GM12878 (cell line): ENCODE results near the gene SIDT2. TPM values are rescaled to one million over a fixed set of nuclear protein-coding genes. Genes with fewer than 3 reads are reported as not detected.

Source experiments
- ATAC-seq: fragments of 200-7000 bp; cut with Tn5 transposase; 3 replicates; pipeline ENCODE4 v1.9.1; 2020; ENCODE audit warnings: mild to moderate bottlenecking, moderate library complexity
- BruUV-seq: library from RNA; stranded (reverse); fragments of 400-500 nt; replicated peaks from 2 replicates; lab custom pipeline; 2021; lab: Mats Ljungman, UMichigan
- CTCF ChIA-PET: fragments of 300-600 bp; sonication (Branson Sonifier 250); formaldehyde crosslinking; extraction: SDS; loops from one replicate; lab custom pipeline; 2021; ENCODE audit warnings: inconsistent platforms; lab: Yijun Ruan, JAX
- POLR2A ChIA-PET: fragments of 350-600 bp; formaldehyde crosslinking; extraction: SDS; loops from one replicate; lab custom pipeline; 2021; ENCODE audit warnings: inconsistent platforms; lab: Charles Lee
- RAD21 ChIA-PET: fragments of 300-600 bp; sonication (Branson Sonifier 250); formaldehyde crosslinking; loops from one replicate; lab custom pipeline; 2023; ENCODE audit warnings: antibody characterized with exemption; ENCODE audit not compliant: unreplicated experiment; lab: Charles Lee
- SMC1A ChIA-PET: fragments of 300-600 bp; sonication (Branson Sonifier 250); formaldehyde crosslinking; loops from one replicate; lab custom pipeline; 2023; ENCODE audit not compliant: unreplicated experiment, uncharacterized antibody; lab: Charles Lee
- DNase-seq: peaks from one replicate; pipeline ENCODE4 v3.0.0-alpha.2; 2011; ENCODE audit warnings: low read depth, low spot score
- FAIRE-seq: peaks from 3 replicates; lab custom pipeline; 2011; peaks lifted over from hg19 to GRCh38; lab: Jason Lieb, UNC
- H2AFZ ChIP-seq: 2 replicates; pipeline ENCODE4 v1.6.0; 2011; ENCODE audit warnings: low read depth, low read length, control low read depth; ENCODE audit not compliant: control insufficient read depth
- H3K27ac ChIP-seq: 2 replicates; pipeline ENCODE4 v1.5.1; 2011; ENCODE audit warnings: control low read depth; ENCODE audit not compliant: control insufficient read depth, insufficient read depth
- H3K27me3 ChIP-seq, 2 experiments: replicated peaks in 1 of 2; 2 replicates each; pipeline versions ENCODE4 v1.6.0 to v1.6.1; 2011; ENCODE audit warnings: low read length in 1 of 2; ENCODE audit not compliant: control insufficient read depth in 2 of 2, insufficient read depth in 2 of 2
- H3K36me3 ChIP-seq, 2 experiments: 2 replicates each; pipeline ENCODE4 v1.5.1; 2011; ENCODE audit warnings: low read length in 1 of 2; ENCODE audit not compliant: control insufficient read depth in 2 of 2, insufficient read depth in 2 of 2
- H3K4me1 ChIP-seq: 2 replicates; pipeline ENCODE4 v1.6.1; 2011; ENCODE audit warnings: mild to moderate bottlenecking, low read length, moderate library complexity, mixed read lengths; ENCODE audit not compliant: control insufficient read depth, insufficient read depth
- H3K4me2 ChIP-seq: 2 replicates; pipeline ENCODE4 v1.6.0; 2011; ENCODE audit warnings: control low read depth; ENCODE audit not compliant: control insufficient read depth, insufficient read depth
- H3K4me3 ChIP-seq: fragments of 200-600 bp; sonication (generic); 2 replicates; pipeline ENCODE4 v1.5.1; 2016
- H3K79me2 ChIP-seq: 2 replicates; pipeline ENCODE4 v1.6.0; 2011; ENCODE audit warnings: low read length; ENCODE audit not compliant: control insufficient read depth, insufficient read depth
- H3K9ac ChIP-seq: 2 replicates; pipeline ENCODE4 v1.8.0; 2011; ENCODE audit warnings: low read length, control low read depth, mixed read lengths; ENCODE audit not compliant: control insufficient read depth, insufficient read depth
- H3K9me3 ChIP-seq: replicated peaks from 3 replicates; pipeline ENCODE4 v1.5.1; 2011; ENCODE audit warnings: mild to moderate bottlenecking, low read length; ENCODE audit not compliant: control insufficient read depth, insufficient read depth
- H4K20me1 ChIP-seq: 2 replicates; pipeline ENCODE4 v1.6.0; 2011; ENCODE audit not compliant: control insufficient read depth, insufficient read depth
- CHD1 ChIP-seq: IDR thresholded peaks from 2 replicates; pipeline ENCODE4 v1.6.1; 2012; ENCODE audit warnings: low read depth, low read length, improper control_type of control experiment
- NFXL1 ChIP-seq: fragments of 450-650 bp; IDR thresholded peaks from 2 replicates; pipeline ENCODE4 v1.6.1; 2017; ENCODE audit warnings: antibody characterized with exemption, mild to moderate bottlenecking, borderline replicate concordance
- NFYB ChIP-seq: IDR thresholded peaks from 2 replicates; pipeline ENCODE4 v1.6.1; 2011; ENCODE audit warnings: low read depth, mild to moderate bottlenecking, low read length, improper control_type of control experiment, moderate library complexity; ENCODE audit not compliant: insufficient read depth
- NR2C1 ChIP-seq: fragments of 450-650 bp; IDR thresholded peaks from 2 replicates; pipeline ENCODE4 v1.6.1; 2017; ENCODE audit warnings: antibody characterized with exemption, mild to moderate bottlenecking, moderate library complexity
- NRF1 ChIP-seq: conservative IDR thresholded peaks from 2 replicates; pipeline ENCODE4 v1.6.1; 2011; ENCODE audit warnings: mild to moderate bottlenecking, low read depth, low read length, improper control_type of control experiment
- SREBF1 ChIP-seq: IDR thresholded peaks from 2 replicates; pipeline ENCODE4 v1.6.1; 2012; ENCODE audit warnings: mild to moderate bottlenecking, low read length
- ZSCAN29 ChIP-seq: fragments of 450-650 bp; IDR thresholded peaks from 2 replicates; pipeline ENCODE4 v1.6.1; 2017; ENCODE audit warnings: mild to moderate bottlenecking, moderate library complexity
- WGBS: methylation state at CpG from one replicate; pipeline ENCODE4 v1.1.6; 2016; ENCODE audit warnings: low lambda C conversion rate; ENCODE audit not compliant: insufficient replicate concordance, insufficient coverage; ENCODE audit errors: missing lambda C conversion rate; 5-methylcytosine and 5-hydroxymethylcytosine counted together
- in situ Hi-C: fragments of 300-500 bp; cut with MboI; formaldehyde crosslinking; loops from 9 replicates; pipeline ENCODE4 v1.14.3; 2018; ENCODE audit warnings: mixed read lengths
- intact Hi-C: fragments of 100-400 bp; cut with micrococcal nuclease; formaldehyde crosslinking; loops from one replicate; pipeline ENCODE4 v1.14.2; 2022; ENCODE audit not compliant: unreplicated experiment
- polyA plus RNA-seq, 11 experiments: library from polyadenylated mRNA; depleted of rRNA in 4 of 11; unstranded in 6 of 11; stranded (reverse) in 5 of 11; fragments of >200 nt; fragmentation: Nextera tagmentation in 4 of 11; fragmentation: Illumina TruSeq in 1 of 11; extraction: Ambion mirVana in 4 of 11; extraction: Trizol in 1 of 11; gene quantifications; 1 replicate in 1 of 11; 2 replicates in 10 of 11; pipeline versions ENCODE4 v1.2.1 to v1.2.3, GENCODE V29; 2011 to 2016; ENCODE audit warnings: inconsistent platforms in 2 of 11, missing spikeins in 2 of 11, low read depth in 1 of 11
- total RNA-seq, 4 experiments: library from RNA; depleted of rRNA in 3 of 4; stranded (reverse); fragments of >200 nt in 3 of 4; fragmentation: Illumina TruSeq in 1 of 4; extraction: Trizol in 1 of 4; gene quantifications; 2 replicates each; pipeline versions ENCODE4 v1.2.1 to v1.2.3, GENCODE V29; 2013 to 2021
- TF ChIP-seq, protein P1 (sequence below): IDR thresholded peaks from 2 replicates; pipeline ENCODE4 v1.6.1; 2012; ENCODE audit warnings: mild to moderate bottlenecking, low read depth, low read length
- TF ChIP-seq, protein P2 (sequence below): IDR thresholded peaks from 2 replicates; pipeline ENCODE4 v1.6.1; 2012; ENCODE audit warnings: low read depth, low read length, improper control_type of control experiment
- TF ChIP-seq, protein P3 (sequence below): fragments of 450-650 bp; formaldehyde crosslinking; IDR thresholded peaks from 2 replicates; pipeline ENCODE4 v1.4.0; 2020; ENCODE audit warnings: mild to moderate bottlenecking, moderate library complexity

The SIDT2 gene
- total and polyA plus RNA-seq, 10 of the 15 experiments (the other 5 are each of a cell fraction or from before 2014, with no cell fraction given): 4.9 to 23.9 (median 10.3) TPM

DNA sequence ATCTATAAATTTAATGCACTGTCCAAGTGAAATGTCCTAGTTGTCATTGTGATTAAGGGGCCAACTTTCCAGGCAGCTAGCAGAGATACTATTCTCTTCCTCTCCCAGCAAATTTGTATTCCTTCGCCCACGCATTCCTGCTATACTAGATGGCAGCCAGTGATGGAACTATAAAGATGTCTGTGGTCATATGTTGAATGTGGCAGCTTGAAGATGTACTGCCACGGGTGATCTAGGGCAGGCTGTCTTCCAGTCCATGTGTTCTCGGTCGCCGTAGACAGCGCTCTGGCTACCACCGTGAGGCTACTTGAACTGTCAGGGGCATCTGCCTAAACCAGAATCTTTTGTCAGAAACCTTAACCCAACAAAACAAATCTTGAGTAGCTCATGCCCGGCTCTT lies 8.3 kb upstream of the SIDT2 start (continued):
- no peak for TF ChIP-seq NFXL1

GRCh38 chr11:117171007-117171403 lies 7.5 kb upstream of the SIDT2 start:
- FAIRE-seq (no peak), ATAC-seq (no peak), DNase-seq (no peak)
- no peak overlapping the region for H3K4me2 ChIP-seq
- H3K27ac ChIP-seq: no peak overlapping the region
- no TSS peak for BruUV-seq
- no peaks in the 10 kb centered on the region for H4K20me1 ChIP-seq
- intact Hi-C loops (no loop called here), in situ Hi-C loops (no loop called here)
- ChIA-PET POLR2A (no interaction called here), SMC1A (interaction anchor here (2.2 to 3.1 kb wide), 3 partner anchors 9 to 11 kb away, joined by 10 to 15 read pairs (median 14); no protein-coding TSS in a partner anchor), CTCF (interaction anchor here (1.0 to 5.1 kb wide), 2 partner anchors 10 to 21 kb away, joined by 3 to 44 read pairs; no protein-coding TSS in a partner anchor), RAD21 (interaction anchor here (1.0 to 1.1 kb wide), 2 partner anchors 9 to 335 kb away, joined by 3 read pairs; no protein-coding TSS in a partner anchor)
- no peaks in the 10 kb centered on the region for H3K4me1 ChIP-seq
- no peaks in the 10 kb centered on the region for H3K27me3 ChIP-seq
- no peak overlapping the region for H3K9ac ChIP-seq
- no peaks in the 10 kb centered on the region for H3K9me3 ChIP-seq
- H3K36me3 ChIP-seq: peaks cover 5 to 21% of the 10 kb centered on the region in 2 experiments
- H3K79me2 ChIP-seq: no peaks in the 10 kb centered on the region
- 100% methylated on average over 2 of the region's 2 CpGs for WGBS
- no peak overlapping the region for H2AFZ ChIP-seq
- H3K4me3 ChIP-seq: no peak overlapping the region
- no peak for TF ChIP-seq ZSCAN29
- no peak for TF ChIP-seq NR2C1
- TF ChIP-seq, protein P1, sequence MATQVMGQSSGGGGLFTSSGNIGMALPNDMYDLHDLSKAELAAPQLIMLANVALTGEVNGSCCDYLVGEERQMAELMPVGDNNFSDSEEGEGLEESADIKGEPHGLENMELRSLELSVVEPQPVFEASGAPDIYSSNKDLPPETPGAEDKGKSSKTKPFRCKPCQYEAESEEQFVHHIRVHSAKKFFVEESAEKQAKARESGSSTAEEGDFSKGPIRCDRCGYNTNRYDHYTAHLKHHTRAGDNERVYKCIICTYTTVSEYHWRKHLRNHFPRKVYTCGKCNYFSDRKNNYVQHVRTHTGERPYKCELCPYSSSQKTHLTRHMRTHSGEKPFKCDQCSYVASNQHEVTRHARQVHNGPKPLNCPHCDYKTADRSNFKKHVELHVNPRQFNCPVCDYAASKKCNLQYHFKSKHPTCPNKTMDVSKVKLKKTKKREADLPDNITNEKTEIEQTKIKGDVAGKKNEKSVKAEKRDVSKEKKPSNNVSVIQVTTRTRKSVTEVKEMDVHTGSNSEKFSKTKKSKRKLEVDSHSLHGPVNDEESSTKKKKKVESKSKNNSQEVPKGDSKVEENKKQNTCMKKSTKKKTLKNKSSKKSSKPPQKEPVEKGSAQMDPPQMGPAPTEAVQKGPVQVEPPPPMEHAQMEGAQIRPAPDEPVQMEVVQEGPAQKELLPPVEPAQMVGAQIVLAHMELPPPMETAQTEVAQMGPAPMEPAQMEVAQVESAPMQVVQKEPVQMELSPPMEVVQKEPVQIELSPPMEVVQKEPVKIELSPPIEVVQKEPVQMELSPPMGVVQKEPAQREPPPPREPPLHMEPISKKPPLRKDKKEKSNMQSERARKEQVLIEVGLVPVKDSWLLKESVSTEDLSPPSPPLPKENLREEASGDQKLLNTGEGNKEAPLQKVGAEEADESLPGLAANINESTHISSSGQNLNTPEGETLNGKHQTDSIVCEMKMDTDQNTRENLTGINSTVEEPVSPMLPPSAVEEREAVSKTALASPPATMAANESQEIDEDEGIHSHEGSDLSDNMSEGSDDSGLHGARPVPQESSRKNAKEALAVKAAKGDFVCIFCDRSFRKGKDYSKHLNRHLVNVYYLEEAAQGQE: no peak
- TF ChIP-seq SREBF1: no peak
- TF ChIP-seq, protein P2, sequence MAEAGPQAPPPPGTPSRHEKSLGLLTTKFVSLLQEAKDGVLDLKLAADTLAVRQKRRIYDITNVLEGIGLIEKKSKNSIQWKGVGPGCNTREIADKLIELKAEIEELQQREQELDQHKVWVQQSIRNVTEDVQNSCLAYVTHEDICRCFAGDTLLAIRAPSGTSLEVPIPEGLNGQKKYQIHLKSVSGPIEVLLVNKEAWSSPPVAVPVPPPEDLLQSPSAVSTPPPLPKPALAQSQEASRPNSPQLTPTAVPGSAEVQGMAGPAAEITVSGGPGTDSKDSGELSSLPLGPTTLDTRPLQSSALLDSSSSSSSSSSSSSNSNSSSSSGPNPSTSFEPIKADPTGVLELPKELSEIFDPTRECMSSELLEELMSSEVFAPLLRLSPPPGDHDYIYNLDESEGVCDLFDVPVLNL: no peak
- TF ChIP-seq NRF1: no peak
- TF ChIP-seq NFYB: no peak
- TF ChIP-seq, protein P3, sequence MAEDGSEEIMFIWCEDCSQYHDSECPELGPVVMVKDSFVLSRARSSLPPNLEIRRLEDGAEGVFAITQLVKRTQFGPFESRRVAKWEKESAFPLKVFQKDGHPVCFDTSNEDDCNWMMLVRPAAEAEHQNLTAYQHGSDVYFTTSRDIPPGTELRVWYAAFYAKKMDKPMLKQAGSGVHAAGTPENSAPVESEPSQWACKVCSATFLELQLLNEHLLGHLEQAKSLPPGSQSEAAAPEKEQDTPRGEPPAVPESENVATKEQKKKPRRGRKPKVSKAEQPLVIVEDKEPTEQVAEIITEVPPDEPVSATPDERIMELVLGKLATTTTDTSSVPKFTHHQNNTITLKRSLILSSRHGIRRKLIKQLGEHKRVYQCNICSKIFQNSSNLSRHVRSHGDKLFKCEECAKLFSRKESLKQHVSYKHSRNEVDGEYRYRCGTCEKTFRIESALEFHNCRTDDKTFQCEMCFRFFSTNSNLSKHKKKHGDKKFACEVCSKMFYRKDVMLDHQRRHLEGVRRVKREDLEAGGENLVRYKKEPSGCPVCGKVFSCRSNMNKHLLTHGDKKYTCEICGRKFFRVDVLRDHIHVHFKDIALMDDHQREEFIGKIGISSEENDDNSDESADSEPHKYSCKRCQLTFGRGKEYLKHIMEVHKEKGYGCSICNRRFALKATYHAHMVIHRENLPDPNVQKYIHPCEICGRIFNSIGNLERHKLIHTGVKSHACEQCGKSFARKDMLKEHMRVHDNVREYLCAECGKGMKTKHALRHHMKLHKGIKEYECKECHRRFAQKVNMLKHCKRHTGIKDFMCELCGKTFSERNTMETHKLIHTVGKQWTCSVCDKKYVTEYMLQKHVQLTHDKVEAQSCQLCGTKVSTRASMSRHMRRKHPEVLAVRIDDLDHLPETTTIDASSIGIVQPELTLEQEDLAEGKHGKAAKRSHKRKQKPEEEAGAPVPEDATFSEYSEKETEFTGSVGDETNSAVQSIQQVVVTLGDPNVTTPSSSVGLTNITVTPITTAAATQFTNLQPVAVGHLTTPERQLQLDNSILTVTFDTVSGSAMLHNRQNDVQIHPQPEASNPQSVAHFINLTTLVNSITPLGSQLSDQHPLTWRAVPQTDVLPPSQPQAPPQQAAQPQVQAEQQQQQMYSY (CRISPR knock-in tag): no peak
- TF ChIP-seq CHD1: no peak
